ENCODE data around the gene HGFAC. TPM values are rescaled to one million over a fixed set of nuclear protein-coding genes. Genes with fewer than 3 reads are reported as not detected.

Gene HGFAC
- total RNA-seq, 2 donors from 2014 or later = not detected

GRCh38 chr4:3432381-3432790 lies 9.4 kb upstream of the HGFAC start:
- no peaks in the 10 kb centered on the region for H3K9me3 Mint-ChIP-seq
- ATAC-seq (no peak), DNase-seq (ENCODE audit: low spot score in 2 of 2) (no peak)
- H3K27ac Mint-ChIP-seq = peak overlapping the region in 1 of 2 donors; percentile 29
- H3K36me3 Mint-ChIP-seq = no peaks in the 10 kb centered on the region

DNA sequence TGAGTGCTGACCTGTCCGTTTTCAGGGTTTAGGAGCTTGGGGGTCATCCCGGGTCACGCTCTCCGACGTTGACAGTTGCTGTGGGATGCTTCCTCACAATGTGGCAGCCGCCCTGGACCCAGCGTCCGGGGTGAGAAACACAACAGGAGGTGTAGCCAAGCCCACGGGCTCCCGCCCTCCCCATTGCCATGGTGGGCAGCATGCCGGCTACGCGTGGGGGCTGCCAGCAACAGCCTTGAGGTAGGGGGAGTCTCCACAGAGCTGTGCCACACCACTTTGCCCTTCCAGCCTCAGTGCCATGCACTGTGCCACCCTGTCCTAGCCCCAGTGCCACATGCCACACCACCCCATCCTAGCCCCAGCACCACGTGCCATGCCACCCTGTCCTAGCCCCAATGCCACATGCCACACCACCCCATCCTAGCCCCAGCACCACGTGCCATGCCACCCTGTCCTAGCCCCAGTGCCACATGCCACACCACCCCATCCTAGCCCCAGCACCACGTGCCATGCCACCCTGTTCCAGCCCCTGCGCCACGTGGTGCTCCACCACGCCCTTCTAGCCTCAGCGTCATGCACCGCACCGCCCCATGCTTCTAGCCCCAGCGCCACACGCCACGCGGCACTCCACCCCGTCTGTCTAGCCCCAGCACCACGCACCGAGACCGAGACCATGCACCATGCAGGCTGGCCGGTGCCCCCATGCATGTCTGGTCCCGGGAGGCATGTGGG lies 8.5 kb upstream of the HGFAC start:
- Mint-ChIP-seq H3K9me3 (no peaks in the 10 kb centered on the region), H3K27ac (no peak overlapping the region), H3K36me3 (no peaks in the 10 kb centered on the region)
- DNase-seq (ENCODE audit: low spot score in 2 of 2) (no peak), ATAC-seq (no peak)

GRCh38 chr4:3434881-3435685 lies 6.7 kb upstream of the HGFAC start:
- H3K9me3 Mint-ChIP-seq = no peaks in the 10 kb centered on the region
- ATAC-seq (no peak), DNase-seq (ENCODE audit: low spot score in 2 of 2) (no peak)
- H3K27ac Mint-ChIP-seq = peak overlapping the region in 1 of 2 donors; percentile 92
- no peaks in the 10 kb centered on the region for H3K36me3 Mint-ChIP-seq

- ATAC-seq (no peak), DNase-seq (ENCODE audit: low spot score in 2 of 2) (no peak)
- Mint-ChIP-seq H3K9me3 (no peaks in the 10 kb centered on the region), H3K36me3 (no peaks in the 10 kb centered on the region), H3K27ac (peak overlapping the region in 1 of 2 donors; percentile 92)
Measured at GRCh38 chr4:3435686-3435956, 6.1 kb upstream of the HGFAC start.

DNA sequence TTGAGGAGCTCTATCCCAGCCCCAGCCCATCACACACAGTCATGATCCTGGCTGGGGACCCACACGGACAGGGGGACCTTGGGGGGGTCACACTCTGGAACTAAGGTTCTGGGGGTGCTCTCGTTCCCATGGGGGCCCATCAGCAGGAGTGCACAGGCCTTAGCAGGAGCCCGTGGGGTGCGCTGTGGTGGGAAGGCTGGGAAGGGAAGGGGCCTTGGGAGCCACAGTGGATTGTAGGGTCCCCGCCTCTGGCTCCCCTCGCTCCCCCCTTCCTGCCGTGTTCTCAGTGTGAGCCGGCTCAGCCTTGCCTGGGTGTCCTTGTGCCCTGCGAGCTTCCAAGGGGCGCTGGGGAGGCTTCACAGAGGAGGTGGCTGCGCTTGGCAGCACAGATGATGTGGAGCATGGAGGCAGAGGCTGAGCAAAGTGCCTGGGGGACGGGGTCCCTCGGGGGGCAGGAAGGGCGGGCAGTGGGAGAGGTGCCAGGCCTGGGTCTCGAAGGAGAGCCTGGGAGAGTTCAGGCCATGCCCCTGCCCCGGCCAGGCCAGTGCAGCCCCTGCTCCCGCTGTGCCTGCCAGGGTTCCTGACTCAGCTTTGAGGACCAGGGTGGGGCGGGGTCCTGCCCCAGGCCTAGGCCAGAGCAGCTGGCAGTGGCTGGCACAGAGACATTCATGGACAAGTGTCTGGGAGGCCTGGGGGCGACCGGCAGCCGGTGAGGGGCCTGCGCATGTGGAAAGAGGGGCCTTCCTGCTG lies 5.5 kb upstream of the HGFAC start:
- H3K27ac Mint-ChIP-seq = peak overlapping the region in 1 of 2 donors; percentile 92
- H3K36me3 Mint-ChIP-seq = no peaks in the 10 kb centered on the region
- no peak for ATAC-seq
- no peaks in the 10 kb centered on the region for H3K9me3 Mint-ChIP-seq
- DNase-seq (ENCODE audit: low spot score in 2 of 2) = no peak

GRCh38 chr4:3436798-3437581 lies 4.8 kb upstream of the HGFAC start:
- DNase-seq (ENCODE audit: low spot score in 2 of 2) = peak; percentile 16 to 79
- peak; percentile 47 to 98 for ATAC-seq
- Mint-ChIP-seq H3K9me3 (no peaks in the 10 kb centered on the region), H3K36me3 (no peaks in the 10 kb centered on the region), H3K27ac (peak overlapping the region in 1 of 2 donors; percentile 92)

DNA sequence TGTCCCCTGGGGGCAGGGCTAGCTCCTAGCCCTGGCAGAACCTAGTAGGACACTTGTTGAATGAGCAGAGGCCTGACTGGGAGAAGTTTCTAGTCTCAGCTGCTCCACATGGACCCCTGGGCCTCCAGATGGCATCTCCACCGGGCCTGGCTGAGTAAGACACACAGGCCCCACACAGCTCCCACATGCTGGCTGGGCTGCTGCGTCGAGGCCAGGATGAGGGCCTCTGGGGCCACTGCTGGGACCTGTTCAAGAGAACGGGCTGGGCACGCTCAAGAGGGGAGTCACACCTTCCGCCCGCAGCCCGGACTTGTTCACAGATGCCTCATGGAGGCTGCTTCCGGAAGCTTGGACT lies 4.2 kb upstream of the HGFAC start:
- DNase-seq (ENCODE audit: low spot score in 2 of 2) (no peak), ATAC-seq (no peak)
- Mint-ChIP-seq H3K27ac (peak overlapping the region in 1 of 2 donors; percentile 92), H3K9me3 (no peaks in the 10 kb centered on the region), H3K36me3 (no peaks in the 10 kb centered on the region)

- Mint-ChIP-seq H3K36me3 (no peaks in the 10 kb centered on the region), H3K9me3 (no peaks in the 10 kb centered on the region), H3K27ac (peak overlapping the region in 1 of 2 donors; percentile 92)
- DNase-seq (ENCODE audit: low spot score in 2 of 2) (no peak), ATAC-seq (no peak)
Measured at GRCh38 chr4:3437998-3438846, 3.5 kb upstream of the HGFAC start.

DNA sequence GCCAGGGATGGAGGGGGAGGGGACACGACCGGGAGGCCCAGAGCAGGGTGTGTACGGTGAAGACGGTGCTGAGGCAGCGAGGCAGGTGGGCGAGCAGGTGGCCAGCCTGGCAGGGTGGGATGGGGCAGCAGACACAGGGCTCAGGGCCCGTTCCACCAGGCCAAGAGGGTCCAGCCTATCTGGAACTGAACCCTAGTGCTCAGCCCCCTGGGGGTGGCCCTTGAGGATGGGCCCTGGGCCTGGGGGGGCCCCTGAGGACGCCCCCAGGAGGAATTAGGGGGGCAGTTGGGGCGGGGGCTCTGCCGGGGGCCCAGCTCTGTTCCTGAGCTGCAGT lies 3.0 kb upstream of the HGFAC start:
- H3K27ac Mint-ChIP-seq = no peak overlapping the region
- no peak for ATAC-seq
- H3K36me3 Mint-ChIP-seq = no peaks in the 10 kb centered on the region
- no peak for DNase-seq (ENCODE audit: low spot score in 2 of 2)
- no peaks in the 10 kb centered on the region for H3K9me3 Mint-ChIP-seq

- DNase-seq (ENCODE audit: low spot score in 2 of 2) (no peak), ATAC-seq (no peak)
- H3K9me3 Mint-ChIP-seq = no peaks in the 10 kb centered on the region
- H3K36me3 Mint-ChIP-seq = no peaks in the 10 kb centered on the region
- peak overlapping the region in 1 of 2 donors; percentile 63 for H3K27ac Mint-ChIP-seq
Measured at GRCh38 chr4:3439391-3439790, 2.4 kb upstream of the HGFAC start.

DNA sequence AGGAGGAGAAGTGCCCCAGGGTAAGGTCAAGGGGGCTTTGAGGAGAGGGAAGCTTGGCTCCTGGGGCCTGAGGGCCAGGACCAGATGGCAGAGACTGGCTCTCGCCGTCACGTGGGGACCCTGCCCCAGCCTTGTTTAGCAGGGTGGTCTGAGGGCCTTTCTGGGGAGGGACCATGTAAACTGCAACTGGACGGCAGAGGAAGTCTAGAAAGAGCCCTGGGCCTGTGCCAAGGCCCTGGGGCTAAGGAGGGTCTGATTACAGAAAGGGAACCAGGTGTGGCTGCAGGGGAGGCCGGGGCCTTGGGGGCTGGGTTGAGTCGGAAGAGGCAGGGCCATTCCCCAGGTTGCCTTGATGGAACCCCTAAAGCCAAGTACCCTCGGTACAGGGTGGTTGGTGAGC lies 1.8 kb upstream of the HGFAC start:
- Mint-ChIP-seq H3K9me3 (no peaks in the 10 kb centered on the region), H3K27ac (peak overlapping the region in 1 of 2 donors; percentile 63), H3K36me3 (no peaks in the 10 kb centered on the region)
- ATAC-seq (no peak), DNase-seq (ENCODE audit: low spot score in 2 of 2) (no peak)

DNA sequence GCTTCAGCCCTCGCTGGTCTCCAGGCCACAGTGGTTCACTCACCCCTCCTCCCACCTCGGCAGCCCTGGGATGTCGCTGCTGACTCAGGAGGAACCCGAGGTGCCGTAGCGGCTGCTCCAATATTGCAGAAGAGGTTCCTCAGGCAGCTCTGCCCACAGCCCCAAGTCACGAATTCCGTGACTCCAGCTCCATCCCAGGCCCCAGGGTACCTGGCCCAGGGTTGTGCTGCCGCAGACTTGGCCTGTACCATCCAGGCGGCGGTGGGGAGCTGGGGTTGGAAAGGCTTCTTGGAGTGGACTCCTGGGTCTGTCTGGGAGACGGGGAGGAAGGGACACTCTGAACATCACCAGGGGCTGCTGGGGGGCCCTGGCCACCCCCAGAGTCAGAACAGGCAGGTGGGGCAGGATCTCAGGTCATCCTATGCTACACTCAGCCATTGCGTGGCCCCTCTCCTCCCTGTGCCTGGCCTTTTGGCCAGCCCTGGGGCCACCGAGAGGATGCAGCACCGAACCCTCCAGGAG lies 728 bp upstream of the HGFAC start:
- no peaks in the 10 kb centered on the region for H3K9me3 Mint-ChIP-seq
- no peak for DNase-seq (ENCODE audit: low spot score in 2 of 2)
- no peak for ATAC-seq
- H3K27ac Mint-ChIP-seq = peak overlapping the region in 1 of 2 donors; percentile 22
- H3K36me3 Mint-ChIP-seq = no peaks in the 10 kb centered on the region

DNA sequence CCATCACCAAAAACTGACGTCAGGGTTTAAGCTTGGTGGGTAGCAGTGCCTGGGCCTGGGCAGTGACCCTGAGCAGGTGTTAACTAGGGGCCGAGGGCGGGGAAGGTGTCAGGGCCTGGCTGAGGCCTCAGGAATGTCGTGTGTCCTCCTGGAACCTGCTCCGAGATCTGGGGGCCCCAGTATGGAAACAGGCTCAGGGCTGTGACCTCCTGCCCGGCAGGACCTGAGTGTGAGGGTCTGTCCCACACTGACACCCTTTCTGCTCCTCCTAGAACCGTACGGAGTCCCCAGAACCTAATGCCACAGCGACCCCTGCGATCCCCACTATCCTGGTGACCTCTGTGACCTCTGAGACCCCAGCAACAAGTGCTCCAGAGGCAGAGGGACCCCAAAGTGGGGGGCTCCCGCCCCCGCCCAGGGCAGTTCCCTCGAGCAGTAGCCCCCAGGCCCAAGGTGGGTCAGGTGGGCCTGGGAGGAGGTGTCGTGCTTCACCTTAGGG lies 741 bp downstream of the HGFAC start:
- no peaks in the 10 kb centered on the region for H3K9me3 Mint-ChIP-seq
- DNase-seq (ENCODE audit: low spot score in 2 of 2) = no peak
- no peaks in the 10 kb centered on the region for H3K36me3 Mint-ChIP-seq
- H3K27ac Mint-ChIP-seq = no peak overlapping the region
- no peak for ATAC-seq

DNA sequence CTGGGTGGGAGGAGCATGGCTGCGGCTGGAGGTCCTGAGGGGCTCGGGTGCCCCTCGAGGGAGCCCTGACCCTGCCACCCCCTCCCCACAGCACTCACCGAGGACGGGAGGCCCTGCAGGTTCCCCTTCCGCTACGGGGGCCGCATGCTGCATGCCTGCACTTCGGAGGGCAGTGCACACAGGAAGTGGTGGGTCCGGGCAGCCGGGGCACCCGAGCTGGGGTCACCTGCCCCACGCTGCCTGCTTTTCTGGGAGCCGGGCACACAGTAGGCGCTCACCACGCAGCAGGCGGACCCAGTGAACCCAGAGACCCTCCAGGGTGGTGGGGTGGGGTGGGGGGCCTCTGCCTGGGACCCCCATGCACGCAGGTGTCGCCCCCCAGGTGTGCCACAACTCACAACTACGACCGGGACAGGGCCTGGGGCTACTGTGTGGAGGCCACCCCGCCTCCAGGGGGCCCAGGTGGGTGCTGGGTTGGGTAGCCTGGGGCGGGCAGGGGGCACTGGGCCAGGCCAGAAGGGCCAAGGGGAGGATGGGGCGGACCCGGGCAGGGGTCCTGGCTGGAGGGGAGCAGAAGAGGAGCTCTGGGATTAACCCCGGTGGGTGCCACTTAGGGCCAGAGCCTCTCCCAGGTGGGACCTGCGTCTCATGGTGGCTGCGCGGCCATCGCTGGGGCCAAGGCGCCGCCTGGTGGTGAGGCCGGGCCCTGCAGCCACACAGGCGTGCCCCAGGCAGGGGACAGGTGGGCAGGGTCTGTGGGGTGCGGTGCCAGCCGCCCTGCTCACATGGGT lies 1.4 kb downstream of the HGFAC start:
- peak in 1 of 2 donors; percentile 87 for DNase-seq (ENCODE audit: low spot score in 2 of 2)

GRCh38 chr4:3443750-3444309 lies 2.1 kb downstream of the HGFAC start:
- Mint-ChIP-seq H3K36me3 (no peaks in the 10 kb centered on the region), H3K27ac (no peak overlapping the region), H3K9me3 (no peaks in the 10 kb centered on the region)
- no peak for ATAC-seq
- no peak for DNase-seq (ENCODE audit: low spot score in 2 of 2)

More for the DNA sequence above, 1.4 kb downstream of the HGFAC start:
- Mint-ChIP-seq H3K9me3 (no peaks in the 10 kb centered on the region), H3K36me3 (no peaks in the 10 kb centered on the region), H3K27ac (no peak overlapping the region)
- ATAC-seq = peak; percentile 84
